ENCODE data around the gene ATP6V1C2.

Gene ATP6V1C2

DNA sequence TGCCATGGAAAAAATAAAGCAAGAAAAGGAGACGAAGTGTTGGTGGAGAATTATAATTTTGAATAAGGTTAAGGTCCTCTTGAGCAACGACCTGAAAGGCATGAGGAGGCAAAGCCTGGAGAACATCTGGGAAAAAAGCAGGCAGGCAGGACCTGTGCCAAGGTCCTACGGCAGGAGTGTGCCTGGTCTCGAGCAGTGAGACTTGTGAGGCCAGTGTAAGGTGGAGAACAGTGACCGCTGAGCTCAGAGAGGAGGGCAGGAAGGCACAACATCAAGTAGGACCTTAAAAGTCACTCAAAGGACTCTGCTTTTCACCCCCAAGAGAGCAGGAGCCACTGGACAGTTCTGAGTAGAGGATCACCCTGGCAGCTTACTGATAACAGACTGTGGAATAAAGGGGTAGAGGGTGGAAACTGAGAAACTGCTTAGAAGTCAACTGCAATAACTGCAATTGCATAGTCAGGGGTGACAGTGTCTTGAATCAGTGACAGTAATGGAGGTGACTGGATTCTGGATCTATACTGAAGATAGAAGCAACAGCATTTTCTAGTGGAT lies 35.2 kb upstream of the ATP6V1C2 start:
- H3K36me3 ChIP-seq, result peaks cover 23% of the 10 kb centered on the region
- no peak overlapping the region for H3K4me3 ChIP-seq (ENCODE audit: low read depth, low read length)
- TF ChIP-seq, protein P1, sequence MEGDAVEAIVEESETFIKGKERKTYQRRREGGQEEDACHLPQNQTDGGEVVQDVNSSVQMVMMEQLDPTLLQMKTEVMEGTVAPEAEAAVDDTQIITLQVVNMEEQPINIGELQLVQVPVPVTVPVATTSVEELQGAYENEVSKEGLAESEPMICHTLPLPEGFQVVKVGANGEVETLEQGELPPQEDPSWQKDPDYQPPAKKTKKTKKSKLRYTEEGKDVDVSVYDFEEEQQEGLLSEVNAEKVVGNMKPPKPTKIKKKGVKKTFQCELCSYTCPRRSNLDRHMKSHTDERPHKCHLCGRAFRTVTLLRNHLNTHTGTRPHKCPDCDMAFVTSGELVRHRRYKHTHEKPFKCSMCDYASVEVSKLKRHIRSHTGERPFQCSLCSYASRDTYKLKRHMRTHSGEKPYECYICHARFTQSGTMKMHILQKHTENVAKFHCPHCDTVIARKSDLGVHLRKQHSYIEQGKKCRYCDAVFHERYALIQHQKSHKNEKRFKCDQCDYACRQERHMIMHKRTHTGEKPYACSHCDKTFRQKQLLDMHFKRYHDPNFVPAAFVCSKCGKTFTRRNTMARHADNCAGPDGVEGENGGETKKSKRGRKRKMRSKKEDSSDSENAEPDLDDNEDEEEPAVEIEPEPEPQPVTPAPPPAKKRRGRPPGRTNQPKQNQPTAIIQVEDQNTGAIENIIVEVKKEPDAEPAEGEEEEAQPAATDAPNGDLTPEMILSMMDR (IDR thresholded peaks at IDR 0.05; ENCODE audit: low read depth, low read length), result no peak
- H3K9me3 ChIP-seq, result no peaks in the 10 kb centered on the region
- H3K27me3 ChIP-seq, result no peaks in the 10 kb centered on the region
- H3K4me1 ChIP-seq, result peaks cover 4% of the 10 kb centered on the region
- DNase-seq, result no peak

DNA sequence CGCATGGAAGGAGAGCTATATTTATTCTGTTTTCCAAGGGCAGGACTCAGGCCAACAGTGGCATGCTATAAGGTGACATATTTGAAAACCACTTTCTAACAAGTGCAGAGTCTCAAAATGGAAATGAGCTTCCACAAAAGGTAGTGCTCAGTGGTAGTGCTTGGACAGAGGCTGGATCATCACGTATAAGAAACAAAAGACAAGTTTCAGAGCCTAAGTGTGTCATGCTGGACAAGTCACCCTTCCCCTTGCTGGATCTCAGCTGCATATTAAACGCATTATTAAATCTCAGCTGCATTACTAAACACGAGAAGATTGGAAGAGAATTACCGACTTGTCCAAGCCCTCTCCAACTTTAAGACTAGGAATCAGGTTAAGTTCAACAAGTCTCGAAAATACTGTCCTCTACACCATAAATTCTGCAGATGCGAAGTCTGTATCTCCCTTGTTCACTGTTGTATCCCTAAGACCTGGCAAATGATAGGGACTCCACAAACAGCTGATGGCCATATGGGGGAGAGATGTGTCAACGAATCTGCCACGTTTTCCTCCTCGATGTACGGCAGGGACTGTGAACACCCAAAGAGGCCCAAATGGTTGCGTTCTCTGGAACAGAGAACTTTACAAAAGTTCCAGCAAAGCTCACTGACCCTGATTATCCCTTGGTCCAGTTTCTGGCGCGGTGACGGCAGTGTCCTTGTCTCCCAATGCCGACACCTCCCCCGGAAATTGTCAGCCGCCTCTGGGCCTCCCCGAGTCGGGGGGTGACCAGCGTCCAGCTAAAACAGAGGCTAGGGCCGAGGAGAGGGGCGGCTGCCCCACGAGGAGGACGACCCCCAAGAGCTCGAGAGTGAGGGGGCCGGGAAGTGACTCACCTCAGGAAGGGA lies 32.3 kb upstream of the ATP6V1C2 start:
- Histone ChIP-seq H3K4me3 (ENCODE audit: low read depth, low read length) (peak overlapping the region; percentile 100), H3K27me3 (no peaks in the 10 kb centered on the region), H3K9me3 (no peaks in the 10 kb centered on the region), H3K4me1 (peaks cover 4% of the 10 kb centered on the region), H3K36me3 (peaks cover 6% of the 10 kb centered on the region; the same call in 1 of the 2 replicates)
- TF ChIP-seq, protein P1 (IDR thresholded peaks at IDR 0.05; ENCODE audit: low read depth, low read length), result no peak
- no peak for DNase-seq

DNA sequence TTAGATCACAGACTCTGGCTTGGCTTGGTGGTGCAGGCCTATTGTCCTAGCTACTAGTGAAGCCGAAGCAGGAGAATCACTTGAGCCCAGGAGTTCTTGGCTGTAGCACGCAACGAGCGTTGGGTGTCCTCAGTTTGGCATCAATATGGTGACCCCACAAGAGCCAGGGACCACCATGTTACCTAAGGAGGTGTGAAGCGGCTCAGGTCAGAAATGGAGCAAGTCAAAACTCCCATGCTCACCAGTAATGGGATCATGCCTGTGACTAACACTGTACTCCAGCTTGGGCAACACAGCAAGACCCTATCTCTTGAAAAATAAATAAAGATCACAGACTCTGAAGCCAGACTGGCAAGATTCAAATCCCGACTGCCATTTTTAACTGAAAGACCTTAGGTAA lies 29.9 kb upstream of the ATP6V1C2 start:
- Histone ChIP-seq H3K36me3 (no peaks in the 10 kb centered on the region), H3K4me3 (ENCODE audit: low read depth, low read length) (no peak overlapping the region), H3K9me3 (no peaks in the 10 kb centered on the region), H3K4me1 (peaks cover 4% of the 10 kb centered on the region), H3K27me3 (no peaks in the 10 kb centered on the region)
- DNase-seq, result no peak
- TF ChIP-seq, protein P1 (IDR thresholded peaks at IDR 0.05; ENCODE audit: low read depth, low read length), result no peak

DNA sequence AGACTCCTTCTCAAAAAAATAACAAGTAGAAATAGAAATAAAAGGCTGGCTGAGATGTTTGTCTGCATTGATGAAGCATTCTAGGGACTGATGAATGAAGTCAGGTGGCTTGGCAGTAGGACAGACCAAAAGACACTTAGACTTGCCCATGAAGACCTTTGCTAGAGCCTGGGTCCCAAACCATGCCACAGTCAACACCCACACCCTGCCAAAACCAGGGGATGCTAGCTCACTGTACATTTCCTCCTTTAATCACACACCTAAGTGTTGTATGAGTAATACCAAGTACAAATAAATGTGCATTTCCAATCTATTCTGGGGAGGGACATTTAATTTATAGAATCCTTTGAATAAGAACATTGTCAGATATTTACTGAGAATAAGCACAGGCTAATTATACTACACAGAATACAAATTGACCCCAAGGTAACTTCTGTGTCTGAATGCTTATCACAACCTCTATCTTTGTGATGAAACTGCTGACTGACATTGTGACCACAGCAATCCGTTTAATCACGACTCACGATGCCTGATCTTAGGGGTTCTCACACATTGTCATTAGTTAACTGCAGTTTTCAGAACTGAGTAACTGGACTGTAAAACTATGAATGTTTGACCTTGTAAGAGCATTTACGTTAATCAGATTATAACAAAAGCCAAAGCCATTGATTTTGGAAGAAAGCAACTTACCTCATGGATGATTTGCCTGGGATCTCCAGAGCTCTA lies 21.2 kb upstream of the ATP6V1C2 start:
- DNase-seq, result no peak
- H3K36me3 ChIP-seq, result no peaks in the 10 kb centered on the region; the same call in 1 of the 2 replicates
- H3K9me3 ChIP-seq, result no peaks in the 10 kb centered on the region

DNA sequence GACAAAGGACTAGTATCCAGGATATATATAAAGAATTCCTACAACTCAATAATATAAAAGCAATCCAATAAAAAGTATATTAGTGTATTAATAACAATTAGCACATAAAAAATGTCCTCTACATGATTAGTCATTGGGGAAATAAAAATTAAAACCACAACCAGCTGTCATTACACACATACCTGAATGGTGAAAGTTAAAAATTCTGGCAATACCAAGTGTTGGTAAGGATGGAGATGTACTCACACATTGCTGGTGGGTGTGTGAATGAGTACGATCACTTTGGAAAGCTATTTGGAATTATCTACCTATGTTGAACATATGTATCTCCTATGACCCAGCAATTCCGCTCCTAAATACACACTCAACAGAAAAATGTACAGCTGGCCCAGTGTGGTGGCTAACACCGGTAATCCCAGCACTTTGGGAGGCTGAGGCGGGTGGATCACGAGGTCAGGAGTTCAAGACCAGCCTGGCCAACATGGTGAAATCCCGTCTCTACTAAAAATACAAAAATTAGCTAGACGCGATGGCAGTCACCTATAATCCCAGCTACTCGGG lies 17.3 kb upstream of the ATP6V1C2 start:
- no peak for DNase-seq
- H3K4me1 ChIP-seq, result no peaks in the 10 kb centered on the region
- H3K4me3 ChIP-seq (ENCODE audit: low read depth, low read length), result no peak overlapping the region

More for the DNA sequence above, 21.2 kb upstream of the ATP6V1C2 start:
- H3K27me3 ChIP-seq, result peaks cover 14% of the 10 kb centered on the region
- H3K4me1 ChIP-seq, result no peaks in the 10 kb centered on the region
- no peak overlapping the region for H3K4me3 ChIP-seq (ENCODE audit: low read depth, low read length)
- TF ChIP-seq, protein P1 (IDR thresholded peaks at IDR 0.05; ENCODE audit: low read depth, low read length), result no peak

More for the DNA sequence above, 17.3 kb upstream of the ATP6V1C2 start:
- Histone ChIP-seq H3K36me3 (no peaks in the 10 kb centered on the region; the same call in 1 of the 2 replicates), H3K9me3 (no peaks in the 10 kb centered on the region), H3K27me3 (peaks cover 35% of the 10 kb centered on the region)
- TF ChIP-seq, protein P1 (IDR thresholded peaks at IDR 0.05; ENCODE audit: low read depth, low read length), result no peak
